ENCODE results near the gene LRP1B.

Gene LRP1B

DNA sequence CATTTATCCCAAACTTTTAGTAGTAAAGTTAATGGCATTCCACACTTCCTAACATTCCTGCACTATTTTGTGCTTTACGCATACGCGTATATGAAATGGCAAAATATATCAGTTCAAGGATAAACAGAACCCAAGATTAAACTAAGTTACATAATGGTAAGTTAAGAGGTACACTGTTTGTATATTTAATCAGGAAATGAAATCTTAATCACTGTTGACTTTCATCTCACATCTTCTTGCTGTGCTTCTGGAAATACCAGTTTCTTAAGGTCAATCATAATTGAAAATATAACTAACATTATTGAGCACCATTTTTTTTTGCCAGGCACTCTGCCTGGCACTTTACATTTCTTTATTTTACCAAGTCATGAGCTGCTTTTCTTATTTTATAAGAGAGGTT is 565.2 kb downstream of the LRP1B start:
- DNase-seq = no peak

DNA sequence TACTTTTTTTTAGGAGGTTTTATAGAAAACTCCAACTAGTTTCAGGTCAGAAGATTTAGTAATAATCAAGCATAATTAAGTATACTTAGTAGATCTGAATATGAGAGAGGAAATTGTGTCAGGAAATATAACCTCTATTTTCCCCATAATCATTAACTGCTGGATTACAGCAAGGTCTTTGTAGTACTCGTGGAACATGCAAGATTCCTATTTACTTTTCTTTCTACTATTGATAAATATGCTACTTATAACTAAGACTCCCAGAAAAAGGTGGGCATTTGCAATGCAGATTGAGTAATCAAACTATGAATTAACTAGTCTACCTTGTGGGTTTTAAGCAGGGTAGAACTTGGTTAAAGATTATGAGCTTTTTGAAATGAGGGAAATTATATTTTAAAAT is 570.1 kb downstream of the LRP1B start:
- no peak for DNase-seq

DNA sequence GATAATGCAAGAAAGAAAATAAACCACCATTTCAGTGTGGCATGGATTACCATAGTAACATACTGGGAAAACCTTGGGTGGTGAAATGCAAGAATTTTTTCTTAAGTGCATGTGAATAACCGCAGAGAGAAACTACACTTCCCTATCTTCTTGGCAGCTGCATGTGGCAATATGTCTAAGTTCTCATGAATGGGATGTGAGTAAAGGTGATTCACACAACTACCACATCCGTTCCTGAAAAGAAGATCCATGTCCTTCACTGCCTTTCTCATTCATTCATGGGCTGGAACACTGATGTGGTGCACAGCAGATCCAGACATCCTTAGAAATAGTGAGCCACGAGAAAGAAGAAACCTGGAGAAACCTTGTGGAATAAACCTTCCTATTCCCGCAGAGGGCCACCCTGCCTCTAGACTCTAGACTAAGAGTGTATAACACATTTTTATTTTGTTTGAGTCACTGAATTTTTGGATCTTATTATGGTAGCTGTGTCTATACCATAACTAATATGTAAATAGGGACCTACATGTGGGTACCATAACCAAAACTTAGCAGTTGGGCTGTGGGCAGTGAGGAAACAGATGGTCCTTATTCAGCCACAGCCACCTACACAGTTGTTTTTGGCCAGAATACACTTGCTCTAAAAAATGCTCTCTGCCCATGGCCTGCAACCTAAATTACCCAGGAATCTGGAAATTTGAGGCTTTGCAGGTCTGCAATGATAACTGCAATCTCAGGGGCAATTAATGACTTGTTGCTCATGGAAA is 573.3 kb downstream of the LRP1B start:
- peak; percentile 99 for DNase-seq

DNA sequence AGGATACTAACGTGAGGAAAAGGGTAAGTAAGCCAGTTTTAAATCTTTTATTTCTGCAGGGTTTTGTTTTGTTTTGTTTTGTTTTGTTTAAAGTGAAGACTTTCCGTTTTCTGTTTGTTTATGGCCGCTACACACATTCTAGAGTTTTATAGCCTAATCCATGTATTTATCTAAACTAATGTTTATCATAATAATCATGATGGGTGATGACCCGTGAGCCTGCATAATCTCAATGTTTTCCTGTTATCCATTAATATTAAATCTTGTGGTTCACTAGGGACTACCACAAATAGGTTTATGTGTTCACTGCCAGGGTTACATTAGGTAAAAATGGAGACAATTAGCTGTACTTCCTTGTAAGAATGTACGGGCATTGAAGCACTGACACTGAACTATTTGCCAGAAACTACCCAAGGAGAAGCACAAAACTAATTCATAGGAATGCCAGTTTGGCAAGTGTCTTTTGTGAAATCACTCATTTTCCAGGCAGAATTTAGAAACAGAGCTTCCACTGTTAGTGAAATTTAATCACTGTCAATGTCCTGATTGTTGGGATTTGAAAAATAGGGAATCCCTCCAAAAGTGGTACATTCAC is 574.8 kb downstream of the LRP1B start:
- DNase-seq = no peak

DNA sequence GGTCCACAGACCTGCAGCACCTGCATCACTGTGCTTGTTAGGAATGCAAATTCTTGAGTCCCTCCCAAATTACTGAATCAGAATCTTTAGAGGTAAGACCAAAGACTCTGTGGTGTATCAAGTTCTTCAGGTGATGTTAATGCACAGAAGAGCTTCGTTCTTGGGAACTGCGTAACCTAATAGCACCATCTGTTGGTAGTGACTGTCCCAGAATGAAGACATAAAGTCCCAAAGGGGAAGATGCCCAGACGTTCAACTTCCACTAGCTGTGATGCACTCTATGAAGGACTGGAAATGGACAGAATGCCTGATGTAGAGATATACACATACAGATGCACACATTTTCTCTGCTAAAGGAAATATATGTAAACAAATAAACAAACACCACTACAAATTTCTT is 576.0 kb downstream of the LRP1B start:
- DNase-seq = peak; percentile 68

DNA sequence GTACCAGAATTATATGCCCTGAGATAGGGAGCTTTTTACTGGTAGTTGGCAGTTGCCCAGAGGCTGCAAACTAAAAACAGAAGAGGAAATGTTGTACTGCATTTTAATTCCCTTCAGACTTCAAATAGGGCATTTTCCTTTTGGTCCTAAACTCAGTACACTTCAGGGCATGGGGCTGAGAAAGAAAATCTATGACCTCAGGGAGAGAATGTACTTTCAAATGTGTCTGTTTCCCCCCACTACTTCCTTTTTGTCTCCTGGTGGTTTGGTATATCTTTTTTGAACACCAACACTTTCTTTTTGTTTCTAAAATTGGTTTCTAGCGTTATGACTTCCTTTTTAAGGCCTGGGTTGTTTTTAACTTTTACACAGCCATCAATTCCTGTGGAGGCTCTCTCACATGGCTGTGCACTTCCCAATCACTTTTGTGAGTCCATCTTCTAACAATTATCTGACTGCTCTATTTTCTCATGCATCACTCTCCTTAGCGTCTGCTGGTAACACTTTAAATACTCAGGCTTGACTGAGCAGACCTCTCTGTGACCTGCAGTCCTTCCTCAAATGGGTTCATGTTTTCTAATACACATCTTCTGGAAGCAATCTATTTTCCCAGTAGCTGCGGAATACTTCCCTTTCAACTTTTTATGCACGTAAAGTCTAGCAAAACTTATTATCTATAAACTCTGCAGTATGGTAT is 596.0 kb downstream of the LRP1B start:
- peak; percentile 92 for DNase-seq

DNA sequence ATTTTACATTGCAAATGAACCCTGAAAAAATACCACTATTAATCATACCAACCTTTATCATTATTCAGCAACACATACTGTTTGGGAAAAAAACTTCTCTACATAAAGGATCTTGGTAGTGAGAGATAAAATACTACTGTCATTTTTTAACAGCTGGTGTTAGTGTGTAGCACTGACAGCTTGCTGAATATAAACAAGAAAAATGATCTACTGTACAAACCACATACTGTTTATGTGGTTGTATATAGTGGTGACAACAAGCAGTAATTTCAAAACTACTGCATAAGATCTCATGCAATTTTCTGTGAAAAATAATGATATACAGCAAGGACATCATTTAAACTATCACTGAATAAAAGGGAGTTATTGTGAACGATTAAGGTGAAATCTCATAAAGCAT is 601.2 kb downstream of the LRP1B start:
- DNase-seq = no peak

DNA sequence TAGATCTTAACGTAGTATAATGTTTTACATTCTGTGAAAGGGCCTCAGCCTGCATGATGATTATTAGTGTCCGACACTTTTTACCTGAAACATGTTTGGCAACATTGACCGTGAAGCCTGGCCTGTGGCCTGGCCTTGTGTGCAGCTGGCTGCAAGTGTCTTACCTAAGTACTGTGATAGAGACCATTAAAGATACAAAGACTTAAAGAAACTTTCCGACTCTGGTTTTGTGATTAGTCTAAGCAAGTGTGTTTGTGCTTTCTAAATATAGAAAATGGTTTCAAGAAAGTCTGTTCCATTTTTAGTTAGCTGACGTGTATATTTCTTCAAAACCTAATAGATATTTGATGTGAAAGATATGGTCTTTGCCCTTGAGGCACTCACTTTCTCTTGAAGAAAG is 601.8 kb downstream of the LRP1B start:
- no peak for DNase-seq

DNA sequence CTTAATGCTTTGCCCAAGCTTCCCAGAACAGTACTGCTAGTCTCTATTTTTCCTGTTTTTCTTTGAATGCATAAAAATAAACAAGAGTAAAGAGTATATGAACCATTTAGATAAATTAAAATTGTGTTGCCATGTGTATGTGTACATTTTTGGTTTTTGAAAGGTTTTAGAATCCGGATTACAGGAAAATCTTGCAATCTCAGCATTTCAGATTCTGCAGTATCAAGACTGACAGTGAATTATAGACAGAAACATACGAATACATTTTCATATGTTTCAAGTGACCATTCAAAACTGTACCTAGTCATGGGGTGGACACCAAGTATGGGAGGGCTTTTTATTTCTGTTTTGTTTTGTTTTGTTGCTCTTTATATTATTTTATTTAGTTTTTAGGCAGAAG is 604.1 kb downstream of the LRP1B start:
- DNase-seq = no peak

DNA sequence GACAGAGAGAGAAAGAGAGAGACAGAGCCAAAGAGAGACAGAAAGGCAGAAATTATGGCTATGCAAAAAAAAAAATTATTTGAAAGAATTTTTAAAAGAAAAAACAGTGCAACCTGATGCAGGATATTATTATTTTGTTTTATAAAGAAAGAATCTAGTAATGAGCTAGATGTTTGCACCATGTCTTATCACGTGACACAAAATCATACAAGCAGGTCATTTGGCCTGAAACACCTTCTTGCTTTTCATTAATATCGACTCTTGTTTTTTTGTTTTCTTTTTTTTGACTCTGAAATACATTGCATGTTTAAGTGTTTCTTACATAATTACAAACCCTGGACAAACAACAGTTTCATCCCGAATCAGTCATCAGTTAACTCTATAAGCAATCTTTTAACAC is 606.0 kb downstream of the LRP1B start:
- no peak for DNase-seq

DNA sequence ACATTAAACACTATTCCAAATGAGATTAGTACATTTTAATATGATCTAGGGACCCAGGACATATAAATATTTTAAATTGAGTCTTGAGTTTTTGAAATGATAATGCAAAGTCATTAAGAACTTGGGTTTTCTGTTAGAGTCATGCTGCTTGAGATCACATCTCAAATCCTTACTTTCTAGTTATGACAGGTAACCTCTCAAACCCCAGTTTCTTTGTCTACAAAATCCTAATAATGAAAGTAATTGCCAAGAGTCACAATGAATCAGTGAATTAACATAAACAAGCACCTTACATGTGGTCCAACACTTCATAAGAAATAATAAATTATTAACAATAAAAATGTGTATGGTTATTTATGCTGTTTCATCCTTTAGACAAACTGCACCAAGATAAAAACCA is 607.6 kb downstream of the LRP1B start:
- DNase-seq = no peak

DNA sequence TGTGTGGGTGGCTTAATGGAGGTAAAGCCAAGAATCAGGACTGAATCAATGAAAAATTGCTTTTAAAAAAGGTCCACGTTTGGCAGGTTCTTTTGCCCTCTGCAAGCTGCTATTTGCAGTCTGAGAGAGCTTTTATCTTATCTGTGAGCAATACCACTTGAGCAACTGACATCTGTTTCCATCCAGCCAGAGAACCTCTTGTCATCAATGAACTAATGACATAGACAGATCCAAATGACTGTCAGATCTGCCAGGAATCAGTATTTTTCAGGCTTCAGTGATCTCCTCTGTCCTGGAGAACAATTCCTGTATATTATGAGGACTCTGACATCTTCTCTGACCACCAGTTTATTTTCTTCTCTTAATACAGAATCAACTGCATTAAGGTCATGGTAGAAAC is 608.1 kb downstream of the LRP1B start:
- DNase-seq = no peak

DNA sequence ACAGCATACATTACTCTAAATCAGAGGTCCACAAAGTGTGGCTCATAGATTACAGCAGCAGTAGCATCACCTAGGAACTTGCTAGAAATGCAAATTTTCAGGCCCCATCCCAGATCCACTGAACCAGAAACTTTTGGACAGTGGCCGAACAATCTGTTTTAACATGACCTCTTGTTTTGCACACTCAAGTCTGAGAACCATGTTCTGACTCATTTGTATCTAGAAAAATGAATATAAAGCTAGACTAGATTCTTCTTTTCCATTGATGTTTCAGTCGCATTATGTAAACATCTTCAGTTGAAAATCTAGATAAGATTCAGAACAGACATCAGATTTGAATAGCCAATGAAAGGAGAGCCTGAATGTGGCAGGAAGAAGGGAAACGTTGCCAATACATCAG is 608.8 kb downstream of the LRP1B start:
- no peak for DNase-seq

DNA sequence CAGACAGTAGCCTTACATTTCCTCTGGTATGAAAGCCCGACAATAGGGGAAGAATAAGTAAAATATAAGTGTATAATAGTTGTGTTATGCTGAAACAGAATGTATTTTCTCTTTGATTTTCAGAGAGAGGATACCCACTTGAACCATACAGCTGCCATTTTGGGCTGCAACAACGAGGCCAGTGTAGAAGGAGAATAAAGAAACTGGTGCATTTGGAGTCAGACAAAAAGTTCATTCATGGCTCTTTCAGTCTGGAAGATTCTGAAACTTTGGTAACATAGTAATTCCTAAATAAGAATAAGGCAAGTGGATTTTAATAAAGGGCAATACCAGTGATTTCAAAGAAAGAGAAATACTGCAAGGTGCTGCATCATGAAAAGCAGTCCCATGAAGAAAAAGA is 610.9 kb downstream of the LRP1B start:
- DNase-seq = no peak

DNA sequence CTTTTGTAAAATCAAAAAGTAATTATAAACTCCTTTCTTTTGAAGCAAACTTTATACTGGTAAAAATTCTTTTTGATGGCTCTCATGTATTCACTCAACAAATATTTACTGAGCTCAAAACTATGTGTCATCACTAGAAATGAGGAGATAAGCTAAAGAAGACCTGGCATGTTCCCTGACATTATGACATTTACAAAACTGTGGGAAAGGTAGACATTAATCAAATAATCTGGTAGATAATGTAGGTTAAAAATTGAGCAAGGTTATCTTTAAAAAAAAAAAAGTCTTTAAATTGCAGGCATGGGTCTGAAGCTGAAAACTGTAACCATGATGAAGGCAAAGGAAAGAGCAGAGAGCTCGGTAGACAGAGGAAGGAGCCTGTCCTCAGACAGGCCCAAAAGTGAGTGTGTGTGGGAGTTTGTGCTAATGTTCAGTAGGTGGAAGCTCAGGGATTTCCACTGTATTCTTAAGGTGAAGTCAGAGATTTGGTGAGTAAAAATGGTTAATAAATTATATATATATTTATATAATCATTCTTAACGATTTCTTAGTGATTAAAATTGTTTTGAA is 612.9 kb downstream of the LRP1B start:
- no peak for DNase-seq

DNA sequence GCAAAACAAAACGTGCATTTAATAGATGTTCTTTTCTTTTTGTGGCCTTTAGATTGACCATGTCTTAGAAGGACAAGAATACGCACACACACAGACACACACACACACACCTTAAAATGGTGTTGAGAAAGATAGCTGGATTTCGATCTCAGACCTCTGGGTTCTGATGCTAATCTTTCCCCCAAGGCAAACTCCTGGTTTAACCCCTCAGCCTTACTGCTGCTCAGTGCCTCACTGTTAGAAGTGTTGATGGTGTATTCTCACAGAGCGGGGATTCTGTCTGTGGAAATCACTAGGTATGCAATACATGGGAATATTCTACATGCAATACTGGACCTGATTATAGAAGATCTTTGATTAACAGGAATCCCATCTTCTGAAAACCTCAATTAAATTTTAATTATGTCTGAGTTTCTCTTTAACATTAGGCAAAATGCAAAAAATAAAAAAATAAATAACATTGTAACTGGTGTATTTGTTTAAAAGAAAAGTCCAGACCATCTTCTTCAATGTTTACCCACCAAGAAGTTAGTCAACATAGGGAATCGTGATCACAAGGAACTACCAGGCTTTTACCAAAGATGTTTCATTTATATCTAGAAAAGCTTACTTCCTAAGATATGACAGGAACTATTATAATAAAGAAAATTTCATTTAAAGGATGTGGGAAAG is 613.5 kb downstream of the LRP1B start:
- no peak for DNase-seq

DNA sequence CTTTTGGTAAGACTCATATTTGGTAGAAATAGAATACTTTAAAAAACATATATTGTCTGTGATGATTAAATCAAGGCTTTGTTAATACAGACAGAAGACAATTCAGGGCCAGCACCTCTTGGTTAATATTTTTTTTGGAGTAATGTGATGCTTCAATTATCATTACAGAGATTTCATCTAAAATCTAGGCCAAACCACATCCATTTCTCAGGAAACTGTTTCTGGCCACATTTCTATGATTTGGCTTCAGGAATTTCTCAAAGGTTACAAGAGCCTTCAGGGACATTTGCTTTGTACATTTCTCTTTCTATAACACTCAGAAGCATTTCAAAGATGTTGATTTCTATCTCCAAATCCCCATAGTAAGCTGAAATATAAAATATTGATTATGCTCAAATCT is 614.9 kb downstream of the LRP1B start:
- DNase-seq = no peak

DNA sequence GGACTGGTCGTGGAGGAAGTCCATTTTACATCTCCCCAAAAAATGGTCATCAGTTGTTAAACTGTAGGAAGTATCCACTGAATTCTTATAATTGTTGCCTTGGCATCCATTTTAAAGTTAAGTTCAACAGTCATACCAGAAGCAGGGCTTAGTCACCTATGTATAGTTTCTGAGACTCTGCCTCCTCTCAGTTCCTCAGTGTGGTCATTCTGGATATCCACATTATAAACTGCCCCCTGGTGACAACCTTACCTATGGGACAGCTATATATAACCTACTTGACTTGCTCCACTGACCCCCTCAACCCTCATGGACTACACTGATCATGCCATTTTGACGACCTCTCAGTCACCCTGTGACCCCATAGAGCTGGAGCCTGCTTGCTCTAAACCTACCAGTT is 617.0 kb downstream of the LRP1B start:
- peak; percentile 48 for DNase-seq

DNA sequence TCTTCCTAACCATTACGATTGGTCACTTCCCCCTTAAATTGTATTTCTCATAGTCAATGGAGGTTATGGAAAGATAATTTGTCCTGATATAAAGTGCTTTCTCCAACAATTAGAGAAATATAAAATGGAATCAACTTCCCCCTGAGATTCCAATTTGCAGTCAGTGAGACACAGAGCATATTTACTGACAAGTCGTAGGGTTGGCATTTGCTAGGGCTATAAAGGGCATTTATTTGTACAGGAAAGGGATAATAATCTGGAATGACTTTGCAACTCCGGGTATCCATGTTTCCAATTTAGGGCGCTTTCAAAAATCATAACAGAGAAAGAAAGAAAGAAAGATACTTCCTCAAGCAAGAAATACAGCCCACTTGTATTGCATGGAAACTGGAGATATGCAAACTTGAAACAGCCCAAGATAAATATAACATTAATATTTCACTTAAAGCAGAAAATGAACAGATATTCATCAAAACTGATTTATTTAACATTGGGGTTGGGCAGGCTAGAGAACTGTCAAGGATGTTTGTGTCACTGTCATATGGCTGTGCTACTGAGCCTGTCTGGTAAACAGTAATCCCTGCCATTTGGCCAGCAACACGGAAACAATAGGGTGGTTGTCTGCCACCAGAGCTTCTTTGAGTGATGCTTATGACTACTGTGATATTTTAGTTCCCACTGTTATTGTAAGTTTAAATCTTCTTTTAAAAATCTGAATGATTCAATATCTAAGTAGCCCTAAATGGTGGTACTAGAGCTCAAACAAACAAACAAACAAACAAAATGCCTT is 621.8 kb downstream of the LRP1B start:
- DNase-seq = no peak

DNA sequence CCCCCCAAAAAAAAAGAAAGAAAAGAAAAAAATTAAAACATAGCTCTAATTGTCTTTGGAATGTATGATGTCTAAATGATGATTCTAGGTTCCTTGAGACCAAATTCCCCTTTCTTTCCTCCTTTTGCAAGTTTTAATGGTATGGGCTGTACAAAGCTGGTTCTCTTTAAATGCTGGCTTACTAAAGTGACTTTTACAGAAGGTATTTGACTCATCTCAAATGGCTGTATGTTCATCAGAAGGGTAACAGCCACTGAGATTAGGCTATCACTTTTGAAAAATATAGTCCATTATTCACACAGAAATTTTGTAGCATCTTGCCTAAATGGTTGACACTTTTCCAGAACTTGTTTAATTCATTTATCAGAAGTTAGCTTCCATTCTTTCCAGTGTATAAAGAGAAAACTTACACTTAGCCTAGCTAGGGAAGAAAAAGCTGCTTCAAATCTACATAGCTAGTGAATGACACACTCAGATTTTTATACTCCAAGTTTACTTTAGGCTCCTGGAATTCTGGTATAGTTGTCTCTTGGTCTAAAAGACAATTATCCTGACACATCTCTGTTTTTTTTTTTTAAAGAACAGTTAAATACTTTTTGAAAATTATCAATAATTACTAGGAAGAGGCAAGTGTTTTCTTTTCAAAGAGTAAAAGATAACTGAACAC is 622.6 kb downstream of the LRP1B start:
- no peak for DNase-seq

DNA sequence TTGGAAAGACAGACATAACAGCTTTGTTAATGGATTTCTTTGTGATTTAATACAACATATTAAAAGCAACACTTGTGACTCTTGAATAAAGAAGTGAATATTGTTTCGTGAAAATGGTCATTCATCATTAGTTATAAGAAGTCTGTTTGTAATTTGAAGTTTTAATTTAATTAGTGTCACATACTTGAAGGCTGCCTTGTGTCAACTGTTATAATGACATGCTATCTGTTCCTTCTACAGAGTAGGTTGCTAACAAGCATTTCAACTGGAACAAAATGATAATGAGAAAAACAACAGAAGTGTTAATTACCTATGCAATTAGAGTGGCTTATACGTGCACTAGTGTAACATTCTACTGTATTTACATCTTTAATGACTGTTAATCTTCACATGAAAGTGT is 624.7 kb downstream of the LRP1B start:
- DNase-seq = no peak

DNA sequence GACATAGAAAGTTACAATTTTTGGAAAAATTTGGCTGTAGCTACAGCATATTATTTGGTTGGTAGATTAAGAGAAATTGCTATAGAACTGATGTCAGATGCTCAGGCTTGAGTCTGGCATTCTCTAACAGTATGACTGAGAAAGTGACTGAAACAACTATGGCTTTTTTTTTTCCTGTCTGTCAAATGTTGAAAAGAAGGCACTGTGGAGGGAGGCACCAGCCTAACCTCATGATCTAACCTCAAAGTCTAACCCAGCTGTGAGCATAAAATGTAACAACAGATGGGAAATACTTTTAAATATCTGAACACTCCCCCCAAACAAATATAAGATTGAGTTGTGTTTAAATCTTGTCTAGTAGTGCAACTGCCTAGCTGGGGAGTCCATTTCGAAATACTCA is 629.1 kb downstream of the LRP1B start:
- DNase-seq = no peak

All from MV-4-11 (cell line).